Activated T-cell treated with anti-CD3 and anti-CD28 coated beads, Interleukin-2, amount 50 U/mL, for 24 hours (primary cell): Measurements from ENCODE around the gene CLK1.

Experiments
- DNase-seq: peaks from one replicate; pipeline ENCODE4 v3.0.0-alpha.2; 2020
- H3K27ac Mint-ChIP-seq: 2 replicates; pipeline ENCODE4 v1.8.0; 2020; ENCODE audit warnings: mild to moderate bottlenecking, mixed read lengths
- H3K27me3 Mint-ChIP-seq: 2 replicates; pipeline ENCODE4 v1.8.0; 2020; ENCODE audit warnings: mixed read lengths
- H3K36me3 Mint-ChIP-seq: 2 replicates; pipeline ENCODE4 v1.8.0; 2020; ENCODE audit warnings: low read depth, mixed read lengths
- H3K4me1 Mint-ChIP-seq: 2 replicates; pipeline ENCODE4 v1.8.0; 2020; ENCODE audit warnings: low read depth, mixed read lengths
- H3K4me3 Mint-ChIP-seq: 2 replicates; pipeline ENCODE4 v1.8.0; 2020; ENCODE audit warnings: mild to moderate bottlenecking, moderate library complexity, mixed read lengths
- H3K9me3 Mint-ChIP-seq: 2 replicates; pipeline ENCODE4 v1.8.0; 2020; ENCODE audit warnings: mixed read lengths

Gene CLK1

DNA sequence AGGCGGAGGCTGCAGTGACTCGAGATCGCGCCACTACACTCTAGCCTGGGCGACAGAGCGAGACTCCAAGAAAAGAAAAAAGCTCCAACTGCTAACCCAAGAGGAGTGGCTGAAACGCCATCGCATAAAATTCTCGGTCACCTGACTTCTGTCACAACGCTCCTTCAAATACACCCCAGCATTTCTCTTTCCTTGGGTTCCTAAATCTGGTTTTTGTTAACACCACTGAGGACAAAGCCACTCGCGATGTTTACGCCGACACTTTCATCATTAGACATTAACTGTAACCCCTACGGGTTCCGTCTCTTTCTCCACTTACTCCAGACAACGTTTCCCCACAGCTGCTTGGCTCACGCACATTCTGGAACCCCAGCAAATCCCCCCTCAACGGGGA, 679 bp downstream of the CLK1 start:
- peaks cover 39% of the 10 kb centered on the region for H3K4me1 Mint-ChIP-seq
- no peak for DNase-seq
- H3K27me3 Mint-ChIP-seq, result no peaks in the 10 kb centered on the region
- peak overlapping the region; percentile 98 for H3K27ac Mint-ChIP-seq
- peaks cover 64% of the 10 kb centered on the region for H3K36me3 Mint-ChIP-seq
- peak overlapping the region; percentile 92 for H3K4me3 Mint-ChIP-seq
- no peaks in the 10 kb centered on the region for H3K9me3 Mint-ChIP-seq

DNA sequence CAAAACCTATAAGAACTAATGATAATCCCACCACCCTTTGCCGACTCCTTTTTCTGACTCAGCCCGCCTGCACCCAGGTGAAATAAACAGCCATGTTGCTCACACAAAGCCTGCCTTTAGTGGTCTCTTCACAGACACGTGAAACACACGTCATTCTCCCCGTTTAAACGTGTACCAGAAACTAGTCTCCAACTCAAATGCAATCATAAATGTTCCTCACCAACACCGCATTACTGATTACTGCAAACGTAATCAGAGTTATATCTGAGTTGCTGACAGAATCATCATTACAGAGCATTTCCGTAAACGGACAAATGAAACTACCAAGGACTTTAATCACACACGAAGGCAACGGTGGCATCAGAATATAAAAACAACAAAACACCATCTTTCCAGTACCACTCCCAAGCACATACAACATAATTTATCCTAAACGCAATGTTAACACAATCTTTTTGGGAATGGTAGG, 1.9 kb downstream of the CLK1 start:
- no peaks in the 10 kb centered on the region for H3K9me3 Mint-ChIP-seq
- peaks cover 72% of the 10 kb centered on the region for H3K36me3 Mint-ChIP-seq
- peaks cover 49% of the 10 kb centered on the region for H3K4me1 Mint-ChIP-seq
- no peaks in the 10 kb centered on the region for H3K27me3 Mint-ChIP-seq
- peak overlapping the region; percentile 98 for H3K27ac Mint-ChIP-seq
- peak; percentile 66 for DNase-seq
- peak overlapping the region; percentile 92 for H3K4me3 Mint-ChIP-seq

DNA sequence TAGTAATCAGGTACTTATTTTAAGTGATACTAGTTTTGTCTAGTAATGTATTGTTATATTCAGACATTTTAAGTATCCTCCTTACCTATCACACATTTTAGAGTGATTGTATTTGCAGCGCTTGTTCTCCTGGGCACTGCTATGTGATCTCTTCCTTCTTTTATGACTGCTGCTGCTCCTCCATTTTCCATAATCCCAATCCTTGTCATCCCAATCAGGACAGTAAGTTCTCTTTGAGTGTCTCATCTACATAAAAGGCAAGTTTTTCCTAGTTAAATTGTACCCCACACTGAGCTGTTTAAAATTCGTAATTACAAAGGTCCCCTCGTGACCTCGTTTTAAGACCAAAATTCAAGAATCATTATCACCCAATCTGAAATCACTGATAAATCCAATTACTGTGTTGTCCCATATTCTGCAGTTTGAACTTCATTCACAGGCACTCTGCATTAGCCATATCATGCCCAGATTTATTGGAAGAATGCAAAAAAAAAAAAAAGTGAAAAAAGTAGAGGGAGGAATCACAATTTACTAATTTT, 2.8 kb downstream of the CLK1 start:
- Mint-ChIP-seq H3K9me3 (no peaks in the 10 kb centered on the region), H3K27ac (peak overlapping the region; percentile 98), H3K4me3 (peak overlapping the region; percentile 92), H3K36me3 (peaks cover 81% of the 10 kb centered on the region), H3K4me1 (peaks cover 58% of the 10 kb centered on the region), H3K27me3 (no peaks in the 10 kb centered on the region)
- DNase-seq, result no peak

DNA sequence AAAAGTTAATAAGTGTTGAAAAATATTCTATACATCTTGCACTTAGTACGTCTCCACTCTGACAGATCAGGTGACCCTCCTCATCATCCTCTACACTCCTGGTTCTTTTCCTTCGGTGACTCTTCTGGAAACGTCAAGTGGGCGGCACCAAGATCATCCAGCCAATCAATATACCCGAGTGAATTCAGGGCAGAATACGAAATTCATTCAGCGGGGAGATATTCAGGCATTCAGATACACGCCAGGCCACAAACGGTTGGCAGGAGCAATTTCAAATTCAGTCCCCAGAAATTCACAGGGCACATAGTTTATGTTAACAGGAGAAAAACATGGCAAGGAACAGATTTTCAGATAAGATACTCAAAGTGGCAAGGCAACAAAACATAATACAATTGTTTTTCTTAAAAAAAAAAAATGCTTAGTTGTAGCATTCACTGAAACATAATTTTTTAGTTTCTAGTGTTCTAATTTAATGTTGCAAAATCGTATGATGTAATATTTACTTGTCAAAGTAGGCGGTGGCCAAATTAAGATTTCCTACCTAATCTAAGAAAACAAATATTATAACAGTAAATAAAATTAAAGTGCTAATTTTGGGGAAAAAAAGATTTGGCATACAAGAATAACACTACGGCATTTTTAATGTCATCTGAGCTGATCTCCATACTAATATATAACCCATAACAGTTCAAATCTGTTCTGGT, 4.2 kb downstream of the CLK1 start:
- Mint-ChIP-seq H3K36me3 (peaks cover 94% of the 10 kb centered on the region), H3K4me1 (peaks cover 60% of the 10 kb centered on the region), H3K9me3 (no peaks in the 10 kb centered on the region), H3K27me3 (no peaks in the 10 kb centered on the region), H3K4me3 (peak overlapping the region; percentile 92), H3K27ac (peak overlapping the region; percentile 98)
- DNase-seq, result no peak

DNA sequence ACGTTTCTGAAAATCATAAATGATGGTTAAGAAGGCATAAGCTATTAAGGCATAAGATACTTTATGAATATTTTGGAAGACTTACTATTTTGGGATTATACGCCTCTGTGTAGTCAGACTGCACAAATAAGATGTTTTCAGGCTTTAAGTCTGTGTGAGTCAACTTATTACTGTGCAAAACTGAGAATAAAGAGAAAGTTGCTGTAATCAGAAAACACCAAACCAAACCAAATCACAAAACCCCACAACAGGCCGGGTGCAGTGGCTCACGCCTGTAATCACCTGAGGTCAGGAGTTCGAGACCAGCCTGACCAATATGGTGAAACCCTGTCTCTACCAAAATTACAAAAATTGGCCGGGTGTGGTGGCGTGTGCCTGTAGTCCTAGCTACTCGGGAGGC, 7.7 kb downstream of the CLK1 start:
- Mint-ChIP-seq H3K9me3 (no peaks in the 10 kb centered on the region), H3K4me1 (peaks cover 51% of the 10 kb centered on the region), H3K27ac (peak overlapping the region; percentile 76), H3K27me3 (no peaks in the 10 kb centered on the region), H3K4me3 (no peak overlapping the region), H3K36me3 (peaks cover 98% of the 10 kb centered on the region)
- no peak for DNase-seq

DNA sequence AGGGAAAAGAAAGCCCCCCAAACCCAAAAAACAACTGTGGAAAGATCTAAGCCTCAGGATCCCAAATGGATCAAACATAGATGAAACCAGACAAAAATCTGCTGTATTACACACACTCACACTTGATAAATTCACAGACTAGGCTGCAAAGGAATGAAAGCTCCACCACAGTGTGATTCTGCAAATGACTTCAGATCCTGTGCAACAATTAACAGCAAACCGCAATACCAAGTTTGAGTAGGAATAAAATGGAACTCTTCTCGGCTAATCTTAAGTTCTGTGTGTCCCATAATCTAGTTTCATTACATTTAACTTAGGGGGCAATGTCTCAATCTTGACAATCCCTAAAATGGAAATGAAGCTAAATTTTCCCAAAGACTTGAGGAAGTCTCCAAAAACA, 11.9 kb downstream of the CLK1 start:
- no peak overlapping the region for H3K4me3 Mint-ChIP-seq
- H3K36me3 Mint-ChIP-seq, result peaks cover 75% of the 10 kb centered on the region
- H3K27ac Mint-ChIP-seq, result peak overlapping the region; percentile 67
- no peaks in the 10 kb centered on the region for H3K27me3 Mint-ChIP-seq
- H3K9me3 Mint-ChIP-seq, result no peaks in the 10 kb centered on the region
- DNase-seq, result no peak
- H3K4me1 Mint-ChIP-seq, result peaks cover 16% of the 10 kb centered on the region

DNA sequence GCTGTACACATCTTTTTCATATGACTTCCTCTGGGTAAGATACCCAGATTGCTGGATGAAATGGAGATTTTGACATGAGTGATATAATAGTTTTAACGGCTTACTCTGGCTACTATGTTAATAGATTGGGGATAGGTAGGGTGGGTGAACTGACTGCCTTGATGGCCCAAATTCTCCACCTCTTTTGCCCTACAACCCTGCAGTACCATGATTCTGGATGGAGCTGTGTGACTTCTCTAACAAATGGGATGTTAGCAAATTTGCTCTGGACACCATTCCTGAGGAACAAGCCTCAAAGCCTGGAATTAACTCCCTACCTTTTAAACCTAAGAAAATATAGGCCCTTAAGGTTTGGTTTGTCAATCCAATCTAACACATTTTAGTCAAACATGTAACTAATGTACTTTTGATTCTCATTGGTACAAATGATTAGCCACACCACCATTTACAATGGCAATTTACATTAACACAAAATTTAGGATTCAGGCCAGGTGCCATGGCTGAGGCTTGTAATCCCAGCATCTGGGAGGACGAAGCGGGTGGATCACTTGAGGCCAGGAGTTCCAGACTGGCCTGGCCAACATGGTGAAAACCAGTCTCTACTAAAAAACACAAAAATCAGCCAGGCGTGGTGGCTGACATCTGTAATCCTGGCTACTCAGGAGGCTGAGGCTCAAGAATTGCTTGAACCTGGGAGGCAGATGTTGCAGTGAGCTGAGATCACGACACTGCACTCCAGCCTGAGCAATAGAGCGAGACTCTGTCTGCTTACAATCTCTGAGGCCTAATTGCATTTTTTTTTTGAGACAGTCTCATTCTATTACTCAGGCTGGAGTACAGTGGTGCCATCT, 12.8 kb downstream of the CLK1 start:
- Mint-ChIP-seq H3K36me3 (peaks cover 65% of the 10 kb centered on the region), H3K4me3 (no peak overlapping the region), H3K27ac (no peak overlapping the region), H3K27me3 (no peaks in the 10 kb centered on the region), H3K9me3 (no peaks in the 10 kb centered on the region), H3K4me1 (peaks cover 6% of the 10 kb centered on the region)
- DNase-seq, result no peak

DNA sequence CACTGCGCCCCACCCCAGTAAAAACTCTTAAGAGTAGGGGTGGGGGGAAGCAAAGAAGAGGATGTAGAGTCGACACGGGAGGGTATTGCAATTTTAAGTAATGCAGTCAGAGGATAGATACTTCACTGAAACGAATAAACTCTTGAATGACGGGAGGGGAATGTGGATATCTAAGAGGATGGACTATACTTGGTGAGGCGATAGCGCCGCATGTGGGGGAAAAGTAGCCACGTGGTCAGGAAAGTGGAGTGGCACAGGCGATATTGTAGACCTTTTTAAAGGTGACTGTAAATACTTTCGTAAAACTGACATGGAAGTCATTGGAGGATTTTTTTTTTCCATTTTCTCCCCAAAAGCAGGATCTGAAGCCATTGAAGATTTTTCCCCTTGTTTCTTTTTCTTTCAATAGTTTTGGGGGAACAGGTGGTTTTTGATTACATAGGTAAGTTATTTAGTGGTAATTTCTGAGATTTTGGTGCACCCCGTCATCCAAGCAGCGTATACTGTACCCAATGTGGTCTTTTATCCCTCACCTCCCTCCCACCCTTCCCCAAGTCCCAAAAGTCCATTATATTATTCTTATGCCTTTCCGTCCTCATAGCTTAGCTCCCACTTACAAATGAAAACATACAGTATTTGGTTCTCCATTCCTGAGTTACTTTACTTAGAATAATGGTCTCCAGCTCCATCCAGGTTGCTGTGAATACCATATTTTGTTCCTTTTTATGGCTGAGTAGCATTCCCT, 13.8 kb downstream of the CLK1 start:
- H3K4me1 Mint-ChIP-seq, result peaks cover 2% of the 10 kb centered on the region
- no peak overlapping the region for H3K4me3 Mint-ChIP-seq
- no peaks in the 10 kb centered on the region for H3K9me3 Mint-ChIP-seq
- H3K27me3 Mint-ChIP-seq, result no peaks in the 10 kb centered on the region
- H3K27ac Mint-ChIP-seq, result no peak overlapping the region
- DNase-seq, result no peak
- H3K36me3 Mint-ChIP-seq, result peaks cover 57% of the 10 kb centered on the region

DNA sequence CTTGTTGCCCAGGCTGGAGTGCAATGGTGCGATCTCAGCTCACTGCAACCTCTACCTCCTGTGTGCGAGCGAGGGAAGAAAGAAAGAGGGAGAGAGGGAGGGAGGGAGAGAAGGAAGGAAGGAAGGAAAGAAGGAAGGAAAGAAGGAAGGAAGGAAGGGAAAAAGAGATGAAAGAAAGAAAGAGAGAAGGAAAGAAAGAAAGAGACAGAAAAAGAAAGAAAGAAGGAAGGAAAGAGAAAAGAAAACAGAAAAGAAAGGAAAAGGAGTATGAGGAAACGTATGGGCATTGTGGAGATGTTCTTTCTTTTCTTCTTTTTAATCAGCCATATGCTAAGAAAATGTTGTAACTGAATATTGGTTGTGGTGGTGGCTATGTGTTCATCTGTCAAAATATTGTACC, 16.5 kb downstream of the CLK1 start:
- Mint-ChIP-seq H3K27me3 (no peaks in the 10 kb centered on the region), H3K36me3 (peaks cover 30% of the 10 kb centered on the region), H3K4me1 (peaks cover 2% of the 10 kb centered on the region), H3K27ac (no peak overlapping the region), H3K9me3 (no peaks in the 10 kb centered on the region), H3K4me3 (no peak overlapping the region)
- DNase-seq, result no peak

DNA sequence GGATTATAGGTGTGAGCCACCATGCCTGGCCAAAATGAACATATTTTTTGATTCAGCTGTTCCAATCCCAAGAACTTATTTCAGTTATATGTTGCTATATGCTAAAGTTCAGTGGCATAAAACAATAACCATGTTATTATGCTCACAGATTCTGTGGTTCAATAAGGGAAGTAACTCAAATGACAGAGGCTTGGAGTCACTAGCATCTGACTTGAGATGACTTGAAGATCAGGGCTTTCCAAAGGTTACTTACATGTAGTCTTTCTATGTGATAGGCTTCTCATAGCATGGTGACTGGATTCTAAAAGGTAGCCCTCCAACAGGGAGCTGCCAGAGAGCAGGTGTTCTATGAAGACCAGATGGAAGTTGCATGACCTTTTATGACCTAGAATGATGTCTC, 17.2 kb downstream of the CLK1 start:
- Mint-ChIP-seq H3K4me1 (peaks cover 2% of the 10 kb centered on the region), H3K27ac (no peak overlapping the region), H3K27me3 (no peaks in the 10 kb centered on the region), H3K9me3 (no peaks in the 10 kb centered on the region), H3K36me3 (peaks cover 23% of the 10 kb centered on the region), H3K4me3 (no peak overlapping the region)
- no peak for DNase-seq

DNA sequence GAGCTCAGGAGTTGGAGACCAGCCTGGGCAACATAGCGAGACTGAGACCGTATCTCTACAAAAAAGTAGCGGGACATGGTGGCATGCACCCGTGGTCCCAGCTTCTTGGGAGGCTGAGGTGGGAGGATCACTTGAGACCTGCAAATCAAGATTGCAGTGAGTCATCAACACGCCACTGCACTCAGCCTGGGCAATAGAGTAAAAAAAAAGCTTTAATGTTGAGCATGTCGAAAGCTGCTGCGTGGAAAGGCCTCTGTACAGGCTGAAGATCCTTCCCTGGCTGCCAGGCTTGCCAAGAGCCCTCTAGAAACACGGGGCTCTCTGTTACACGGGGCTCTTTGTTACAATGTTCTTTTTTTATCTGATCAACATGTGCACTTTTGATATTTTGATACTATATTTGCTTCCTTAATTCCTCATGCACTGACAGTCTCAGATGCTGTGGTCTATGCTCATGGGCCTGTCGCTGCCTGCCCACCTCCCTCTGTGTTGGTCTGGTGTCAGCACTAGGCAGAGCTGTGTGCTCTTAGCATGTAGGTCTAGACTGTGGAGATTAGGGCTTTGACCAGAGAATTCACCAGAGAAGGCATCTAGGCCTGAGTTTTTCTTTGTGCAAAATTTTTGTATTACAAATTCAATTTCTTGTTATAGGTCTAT, 18.7 kb downstream of the CLK1 start:
- H3K27ac Mint-ChIP-seq, result peak overlapping the region; percentile 44
- no peak overlapping the region for H3K4me3 Mint-ChIP-seq
- H3K36me3 Mint-ChIP-seq, result peaks cover 8% of the 10 kb centered on the region
- DNase-seq, result no peak
- no peaks in the 10 kb centered on the region for H3K27me3 Mint-ChIP-seq
- H3K4me1 Mint-ChIP-seq, result no peaks in the 10 kb centered on the region
- H3K9me3 Mint-ChIP-seq, result no peaks in the 10 kb centered on the region

DNA sequence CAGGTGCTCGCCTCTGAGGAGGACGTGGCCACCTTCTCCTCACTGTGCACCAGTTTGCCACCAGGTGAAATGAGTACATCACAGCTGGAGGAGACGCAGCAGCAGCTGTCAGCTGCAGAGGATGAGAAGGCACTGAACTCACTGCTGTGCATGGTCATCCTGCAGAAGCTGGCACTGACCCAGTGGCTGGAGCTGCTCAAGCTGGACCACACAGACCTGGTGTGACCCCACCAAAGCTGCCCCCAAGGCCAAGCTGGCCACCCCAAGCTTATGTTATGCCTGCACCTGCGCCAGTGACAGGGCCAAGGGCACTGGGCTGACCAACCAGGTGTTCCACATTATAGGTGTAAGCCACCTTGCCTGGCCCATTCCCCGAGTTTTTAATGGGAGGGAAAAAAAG, 19.3 kb downstream of the CLK1 start:
- Mint-ChIP-seq H3K4me1 (no peaks in the 10 kb centered on the region), H3K4me3 (no peak overlapping the region), H3K27me3 (no peaks in the 10 kb centered on the region), H3K36me3 (peaks cover 2% of the 10 kb centered on the region), H3K9me3 (no peaks in the 10 kb centered on the region), H3K27ac (no peak overlapping the region)
- DNase-seq, result no peak

DNA sequence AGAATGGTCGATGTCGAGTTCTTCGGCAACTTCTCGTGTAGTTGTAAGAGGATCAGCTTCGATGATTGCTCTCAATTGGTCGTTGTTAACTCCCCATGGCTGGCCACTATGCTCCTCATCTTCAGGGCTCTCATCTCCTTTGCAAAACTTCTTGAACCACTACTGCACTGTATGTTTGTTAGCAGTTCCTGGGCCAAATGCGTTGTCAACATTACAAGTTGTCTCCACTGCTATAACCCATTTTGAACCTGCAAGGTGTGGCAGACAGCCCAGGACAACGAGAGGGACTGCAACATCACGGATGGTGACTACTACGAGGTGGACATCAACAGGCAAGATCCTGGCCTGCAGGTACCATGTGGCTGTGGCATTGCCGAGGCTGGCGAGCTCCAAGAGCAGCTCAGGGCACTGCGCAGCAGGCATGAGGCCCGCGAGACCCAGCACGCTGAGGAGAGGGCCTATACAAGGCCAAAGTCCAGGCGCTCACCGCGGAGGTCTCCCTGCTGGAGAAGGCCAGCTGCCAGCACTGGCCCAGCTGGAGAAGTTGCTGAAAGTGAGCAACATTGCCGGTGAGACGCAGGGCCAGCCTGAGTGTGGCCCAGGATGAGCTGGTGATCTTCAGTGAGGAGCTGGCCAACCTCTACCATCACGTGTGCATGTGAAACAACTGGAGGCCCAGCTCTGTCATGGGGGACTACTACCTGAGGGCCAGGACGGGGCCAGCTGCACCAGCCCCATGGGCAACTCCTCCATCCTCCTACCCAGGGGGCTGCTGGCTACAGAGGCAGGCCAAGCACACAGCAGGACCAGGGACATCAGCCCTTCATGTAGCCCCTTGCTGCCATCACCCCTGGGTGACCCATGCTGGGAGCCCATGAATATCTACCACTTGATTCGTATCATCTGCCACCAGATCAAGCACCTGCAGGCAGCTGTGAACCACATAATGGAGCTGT, 20.2 kb downstream of the CLK1 start:
- no peaks in the 10 kb centered on the region for H3K4me1 Mint-ChIP-seq
- no peaks in the 10 kb centered on the region for H3K9me3 Mint-ChIP-seq
- no peak overlapping the region for H3K4me3 Mint-ChIP-seq
- no peak overlapping the region for H3K27ac Mint-ChIP-seq
- H3K27me3 Mint-ChIP-seq, result no peaks in the 10 kb centered on the region
- no peak for DNase-seq
- H3K36me3 Mint-ChIP-seq, result peaks cover under 1% of the 10 kb centered on the region
